H1 (cell line): ENCODE measurements around the gene OR2A42. TPM values are rescaled to one million over a fixed set of nuclear protein-coding genes. Genes with fewer than 3 reads are reported as not detected.
"Not testable (repeated sequence)": the region's sequence is repeated elsewhere in the genome, so short reads cannot be mapped to it uniquely, and the experiment has no call there.

ENCODE experiments used
- CTCF ChIA-PET: fragments of 300-600 bp; sonication (Branson Sonifier 250); formaldehyde crosslinking; loops from one replicate; lab custom pipeline; 2021; ENCODE audit not compliant: partially characterized antibody; lab: Charles Lee
- POLR2A ChIA-PET: fragments of 300-600 bp; sonication (Branson Sonifier 250); formaldehyde crosslinking; loops from one replicate; lab custom pipeline; 2021; ENCODE audit warnings: inconsistent platforms; ENCODE audit not compliant: partially characterized antibody; lab: Charles Lee
- DNase-seq, 2 experiments: peaks; one replicate each; pipeline versions ENCODE4 v3.0.0 to v3.0.0-alpha.2; 2010 to 2022; ENCODE audit warnings: low spot score in 2 of 2, low read depth in 1 of 2, mixed read lengths in 1 of 2
- FAIRE-seq: peaks from 2 replicates; lab custom pipeline; 2011; peaks lifted over from hg19 to GRCh38; lab: Jason Lieb, UNC
- H2AFZ ChIP-seq: 2 replicates; pipeline ENCODE4 v1.8.1; 2012; ENCODE audit warnings: low read length, inconsistent platforms
- H2AK5ac ChIP-seq: 2 replicates; pipeline ENCODE4 v1.6.1; 2013; ENCODE audit warnings: low read depth, low read length
- H2BK120ac ChIP-seq: replicated peaks from 2 replicates; pipeline ENCODE3; 2013; ENCODE audit warnings: low read depth, low read length, inconsistent platforms
- H2BK12ac ChIP-seq: 2 replicates; pipeline ENCODE4 v1.6.1; 2013; ENCODE audit warnings: low read depth, low read length
- H2BK15ac ChIP-seq: 2 replicates; pipeline ENCODE4 v1.6.1; 2013; ENCODE audit warnings: low read length
- H2BK20ac ChIP-seq: 2 replicates; pipeline ENCODE4 v1.6.1; 2013; ENCODE audit warnings: low read length
- H2BK5ac ChIP-seq: 2 replicates; pipeline ENCODE4 v1.6.1; 2013; ENCODE audit warnings: low read depth, low read length
- H3K14ac ChIP-seq: 2 replicates; pipeline ENCODE4 v1.6.1; 2013; ENCODE audit warnings: inconsistent platforms; ENCODE audit not compliant: insufficient read length
- H3K18ac ChIP-seq: 2 replicates; pipeline ENCODE4 v1.6.1; 2013; ENCODE audit warnings: low read length; ENCODE audit errors: extremely low read depth
- H3K23ac ChIP-seq: 2 replicates; pipeline ENCODE4 v1.6.1; 2013; ENCODE audit warnings: inconsistent platforms; ENCODE audit not compliant: insufficient read length
- H3K23me2 ChIP-seq: 2 replicates; pipeline ENCODE4 v1.6.1; 2013; ENCODE audit warnings: low read depth, low read length
- H3K27ac ChIP-seq: 2 replicates; pipeline ENCODE4 v1.6.1; 2011; ENCODE audit warnings: low read depth, low read length, inconsistent platforms
- H3K27me3 ChIP-seq, 4 experiments: replicated peaks in 1 of 4; 1 replicate in 1 of 4; 2 replicates in 3 of 4; pipeline versions ENCODE4 v1.6.1 to v1.8.1; 2011 to 2013; ENCODE audit warnings: low read length in 3 of 4, mild to moderate bottlenecking in 3 of 4, inconsistent platforms in 2 of 4, mixed read lengths in 2 of 4, moderate library complexity in 1 of 4; ENCODE audit not compliant: control insufficient read depth in 3 of 4, insufficient read depth in 3 of 4; ENCODE audit errors: extremely low read depth in 1 of 4
- H3K36me3 ChIP-seq, 4 experiments: 2 replicates each; pipeline versions ENCODE4 v1.6.1 to v1.8.1; 2011 to 2013; ENCODE audit warnings: mild to moderate bottlenecking in 4 of 4, low read length in 3 of 4, moderate library complexity in 2 of 4, control low read depth in 1 of 4, inconsistent platforms in 1 of 4; ENCODE audit not compliant: insufficient read depth in 4 of 4, control insufficient read depth in 2 of 4
- H3K4ac ChIP-seq: replicated peaks from 2 replicates; pipeline ENCODE3; 2013; ENCODE audit warnings: low read length, low read depth, mixed read lengths, inconsistent platforms; ENCODE audit not compliant: insufficient read length
- H3K4me1 ChIP-seq, 4 experiments: replicated peaks in 1 of 4; 1 replicate in 1 of 4; 2 replicates in 3 of 4; pipeline versions ENCODE4 v1.6.1 to v1.8.1; 2011 to 2013; ENCODE audit warnings: low read length in 3 of 4, inconsistent platforms in 2 of 4, mixed read lengths in 1 of 4; ENCODE audit not compliant: insufficient read depth in 4 of 4, control insufficient read depth in 3 of 4
- H3K4me2 ChIP-seq, 2 experiments: 2 replicates each; pipeline versions ENCODE4 v1.6.1 to v1.8.1; 2011 to 2013; ENCODE audit warnings: low read depth in 2 of 2, low read length in 2 of 2, control low read depth in 1 of 2, inconsistent platforms in 1 of 2, mild to moderate bottlenecking in 1 of 2; ENCODE audit not compliant: insufficient read depth in 1 of 2
- H3K4me3 ChIP-seq, 4 experiments: fragments of 200-600, 300-600 bp in 1 of 4; sonication (generic), shearing (Covaris generic), sonication (Bioruptor Twin) in 1 of 4; 2 replicates each; pipeline versions ENCODE4 v1.5.1 to v1.8.1; 2011 to 2016; ENCODE audit warnings: low read length in 4 of 4, low read depth in 3 of 4, control low read depth in 2 of 4, inconsistent platforms in 2 of 4, mild to moderate bottlenecking in 2 of 4, mixed read lengths in 1 of 4, moderate library complexity in 1 of 4; ENCODE audit not compliant: insufficient read depth in 2 of 4; ENCODE audit errors: extremely low read depth in 1 of 4
- H3K56ac ChIP-seq: replicated peaks from 2 replicates; pipeline ENCODE3; 2013; ENCODE audit warnings: low read depth, mild to moderate bottlenecking, mixed read lengths, low read length, inconsistent platforms; ENCODE audit not compliant: insufficient read length
- H3K79me1 ChIP-seq: 2 replicates; pipeline ENCODE4 v1.6.1; 2013; ENCODE audit warnings: low read depth, low read length, control low read depth
- H3K79me2 ChIP-seq, 2 experiments: 2 replicates each; pipeline versions ENCODE4 v1.6.1 to v1.8.1; 2012 to 2013; ENCODE audit warnings: low read length in 2 of 2, mild to moderate bottlenecking in 2 of 2, inconsistent platforms in 1 of 2; ENCODE audit not compliant: insufficient read depth in 2 of 2, control insufficient read depth in 1 of 2
- H3K9ac ChIP-seq, 4 experiments: replicated peaks in 1 of 4; 1 replicate in 1 of 4; 2 replicates in 3 of 4; pipeline versions ENCODE4 v1.6.1 to v1.8.1; 2011 to 2013; ENCODE audit warnings: low read depth in 3 of 4, low read length in 3 of 4, control low read depth in 2 of 4, mild to moderate bottlenecking in 2 of 4, moderate library complexity in 2 of 4, inconsistent platforms in 1 of 4; ENCODE audit errors: extremely low read depth in 1 of 4
- H3K9me3 ChIP-seq, 2 experiments: 2 replicates each; pipeline versions ENCODE4 v1.6.1 to v1.8.1; 2012 to 2013; ENCODE audit warnings: mild to moderate bottlenecking in 2 of 2, moderate library complexity in 2 of 2, control low read depth in 1 of 2, inconsistent platforms in 1 of 2, low read depth in 1 of 2, low read length in 1 of 2, mixed read lengths in 1 of 2; ENCODE audit not compliant: insufficient read depth in 2 of 2
- H4K20me1 ChIP-seq, 2 experiments: replicated peaks in 1 of 2; 2 replicates each; pipeline versions ENCODE3 to v1.8.1; 2011 to 2013; ENCODE audit warnings: inconsistent platforms in 2 of 2, low read length in 2 of 2, mild to moderate bottlenecking in 1 of 2; ENCODE audit not compliant: insufficient read depth in 2 of 2, control insufficient read depth in 1 of 2
- H4K5ac ChIP-seq: 2 replicates; pipeline ENCODE4 v1.6.1; 2013; ENCODE audit warnings: low read length, low read depth, mixed read lengths, inconsistent platforms; ENCODE audit not compliant: insufficient read length
- H4K8ac ChIP-seq: 2 replicates; pipeline ENCODE4 v1.8.0; 2013; ENCODE audit warnings: mild to moderate bottlenecking, moderate library complexity, low read length, inconsistent platforms; ENCODE audit not compliant: insufficient read depth; ENCODE audit errors: extremely low read depth
- H4K91ac ChIP-seq: replicated peaks from 2 replicates; pipeline ENCODE3; 2013; ENCODE audit warnings: low read length, mixed read lengths, inconsistent platforms; ENCODE audit not compliant: insufficient read length
- WGBS, 2 experiments: shearing (Covaris generic) in 1 of 2; methylation state at CpG; one replicate each; pipeline versions ENCODE4 v1.1.6 to v1.1.7; 2013 to 2015; ENCODE audit warnings: low lambda C conversion rate in 2 of 2, mixed read lengths in 2 of 2, inconsistent platforms in 1 of 2, low coverage in 1 of 2, missing lambda C conversion rate in 1 of 2; ENCODE audit not compliant: insufficient replicate concordance in 2 of 2, insufficient coverage in 1 of 2, insufficient read length in 1 of 2; ENCODE audit errors: extremely low coverage in 1 of 2, missing lambda C conversion rate in 1 of 2; 5-methylcytosine and 5-hydroxymethylcytosine counted together
- polyA plus RNA-seq, 7 experiments: library from polyadenylated mRNA; depleted of rRNA in 3 of 7; stranded (reverse) in 5 of 7; unstranded in 2 of 7; fragments of >200 nt in 5 of 7; fragments of 200-250 nt in 2 of 7; gene quantifications; 1 replicate in 5 of 7; 2 replicates in 1 of 7; 4 replicates in 1 of 7; pipeline versions ENCODE4 v1.2.1 to v1.2.3, GENCODE V29; 2011 to 2013; ENCODE audit warnings: missing spikeins in 2 of 7, mixed read lengths in 2 of 7
- total RNA-seq: library from RNA; stranded (reverse); fragmentation: NEBNext Ultra II Directional; extraction: Animal tissue kit (Norgen Biotek cat#: 25700); gene quantifications from 2 replicates; pipeline ENCODE4 v1.2.1, GENCODE V29; 2021

Gene OR2A42
- total and polyA plus RNA-seq, 2 of the 8 experiments (the other 6 are each of a cell fraction or from before 2014, with no cell fraction given): not detected

DNA sequence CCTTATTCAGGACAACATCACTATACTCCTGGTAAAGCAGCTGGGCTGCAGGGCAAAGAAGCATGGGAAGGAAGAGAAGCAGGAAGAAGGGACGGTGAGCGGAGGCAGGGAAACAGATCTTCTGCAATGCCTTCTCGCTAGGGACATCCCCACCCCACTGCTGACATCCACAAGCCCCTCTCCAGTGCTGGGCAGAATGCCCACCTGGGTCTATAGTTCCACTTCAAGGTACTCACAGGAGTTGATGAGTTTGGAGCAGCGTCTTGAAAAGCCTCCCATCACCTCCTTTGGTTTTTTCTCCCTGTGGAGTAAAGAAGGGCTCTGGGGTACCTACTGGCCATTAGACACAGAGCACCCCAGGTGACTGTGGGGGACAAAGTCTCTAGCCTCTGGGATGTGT is 43.1 kb upstream of the OR2A42 start:
- FAIRE-seq: not testable (repeated sequence)

DNA sequence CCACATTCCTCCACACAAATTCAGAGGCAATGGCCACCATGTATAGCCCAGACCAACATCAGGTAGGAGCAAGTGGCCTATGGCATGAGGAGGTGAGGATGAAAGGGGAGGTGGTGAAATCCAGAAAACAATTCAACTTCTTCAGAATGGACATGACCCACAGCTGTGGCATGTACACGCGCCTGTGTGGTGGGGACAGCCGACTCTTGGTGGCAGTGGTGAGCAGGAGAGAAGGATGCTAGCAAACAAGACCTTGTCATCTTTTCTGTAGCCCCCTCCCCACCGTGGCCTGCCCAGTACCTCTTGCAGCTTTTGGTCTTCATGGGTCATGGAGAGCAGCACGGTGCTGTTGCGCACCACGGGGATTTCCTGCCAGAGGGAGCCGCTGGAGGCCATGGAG is 42.6 kb upstream of the OR2A42 start:
- H3K9ac ChIP-seq, H2BK20ac ChIP-seq, H3K27ac ChIP-seq, H2BK15ac ChIP-seq, H3K4me3 ChIP-seq, H2BK120ac ChIP-seq, CTCF ChIA-PET, H3K23me2 ChIP-seq, H3K36me3 ChIP-seq, H2AFZ ChIP-seq, H2BK12ac ChIP-seq, DNase-seq, H3K79me2 ChIP-seq, H4K20me1 ChIP-seq, H3K4me1 ChIP-seq, H3K9me3 ChIP-seq, H4K91ac ChIP-seq, H3K14ac ChIP-seq, H2AK5ac ChIP-seq, H3K4ac ChIP-seq, H3K56ac ChIP-seq, H4K5ac ChIP-seq, POLR2A ChIA-PET, H3K79me1 ChIP-seq, H3K18ac ChIP-seq, H3K27me3 ChIP-seq, H3K4me2 ChIP-seq, FAIRE-seq, H3K23ac ChIP-seq, H4K8ac ChIP-seq, H2BK5ac ChIP-seq: not testable (repeated sequence)
- WGBS, 2 experiments: no CpG with 5 or more reads among the region's 8 CpGs

More for the DNA sequence above, 43.1 kb upstream of the OR2A42 start:
- H2AFZ ChIP-seq, H2BK120ac ChIP-seq, H4K5ac ChIP-seq, DNase-seq, H3K36me3 ChIP-seq, H3K27me3 ChIP-seq, H3K4ac ChIP-seq, H2BK15ac ChIP-seq, H3K79me1 ChIP-seq, H2BK5ac ChIP-seq, H4K8ac ChIP-seq, H3K27ac ChIP-seq, H3K4me3 ChIP-seq, H3K56ac ChIP-seq, H2BK12ac ChIP-seq, POLR2A ChIA-PET, H3K18ac ChIP-seq, H3K79me2 ChIP-seq, H4K20me1 ChIP-seq, H3K23ac ChIP-seq, H3K4me2 ChIP-seq, H3K23me2 ChIP-seq, H3K14ac ChIP-seq, H2AK5ac ChIP-seq, H3K9me3 ChIP-seq, H4K91ac ChIP-seq, H3K4me1 ChIP-seq, H2BK20ac ChIP-seq, H3K9ac ChIP-seq, CTCF ChIA-PET: not testable (repeated sequence)
- 87% methylated on average over 3 of the region's 4 CpGs; no CpG with 5 or more reads in 1 of the 2 experiments for WGBS, 2 experiments
